Lower lobe of right lung (tissue), 2 donors: ENCODE data around the gene FGF22. TPM values are rescaled to one million over a fixed set of nuclear protein-coding genes. Genes with fewer than 3 reads are reported as not detected.

ENCODE experiments used
- ATAC-seq, 2 donors: fragments of 200-7000 bp; cut with Tn5 transposase; one replicate each; pipeline ENCODE4 v1.9.1; 2020 to 2022; ENCODE audit warnings: mild to moderate bottlenecking in 2 of 2, moderate library complexity in 2 of 2
- DNase-seq: peaks from one replicate; pipeline ENCODE4 v3.0.0-alpha.2; 2020
- H3K27ac ChIP-seq: fragments of 200-600 bp; one replicate; pipeline ENCODE4 v1.8.0; 2022
- H3K27me3 ChIP-seq: fragments of 200-600 bp; one replicate; pipeline ENCODE4 v1.8.0; 2022; ENCODE audit warnings: low read depth
- H3K36me3 ChIP-seq: fragments of 200-600 bp; one replicate; pipeline ENCODE4 v1.8.0; 2022; ENCODE audit warnings: mild to moderate bottlenecking
- H3K4me1 ChIP-seq: fragments of 200-600 bp; one replicate; pipeline ENCODE4 v1.8.0; 2022
- H3K4me3 ChIP-seq: fragments of 200-600 bp; one replicate; pipeline ENCODE4 v1.8.0; 2022; ENCODE audit warnings: mild to moderate bottlenecking
- H3K9me3 ChIP-seq: fragments of 200-600 bp; one replicate; pipeline ENCODE4 v1.8.0; 2022
- intact Hi-C: fragments of 100-400 bp; cut with DNase I; formaldehyde crosslinking; loops from one replicate; pipeline ENCODE4 v1.11.0; 2022
- total RNA-seq: library from RNA; stranded (reverse); fragmentation: NEBNext Ultra II Directional; extraction: Animal tissue kit (Norgen Biotek cat#: 25700); gene quantifications from one replicate; pipeline ENCODE4 v1.2.1, GENCODE V29; 2021
- TF ChIP-seq, protein P1 (sequence below): fragments of 200-600 bp; IDR thresholded peaks from one replicate; pipeline ENCODE4 v1.8.0; 2022; ENCODE audit warnings: antibody characterized with exemption, mild to moderate bottlenecking
- donor health status: DM: no; HTN: yes; CAD: no; lungs with severe emphysema.

The FGF22 gene
- total RNA-seq, 1 donor from 2014 or later, result 0.65 TPM

DNA sequence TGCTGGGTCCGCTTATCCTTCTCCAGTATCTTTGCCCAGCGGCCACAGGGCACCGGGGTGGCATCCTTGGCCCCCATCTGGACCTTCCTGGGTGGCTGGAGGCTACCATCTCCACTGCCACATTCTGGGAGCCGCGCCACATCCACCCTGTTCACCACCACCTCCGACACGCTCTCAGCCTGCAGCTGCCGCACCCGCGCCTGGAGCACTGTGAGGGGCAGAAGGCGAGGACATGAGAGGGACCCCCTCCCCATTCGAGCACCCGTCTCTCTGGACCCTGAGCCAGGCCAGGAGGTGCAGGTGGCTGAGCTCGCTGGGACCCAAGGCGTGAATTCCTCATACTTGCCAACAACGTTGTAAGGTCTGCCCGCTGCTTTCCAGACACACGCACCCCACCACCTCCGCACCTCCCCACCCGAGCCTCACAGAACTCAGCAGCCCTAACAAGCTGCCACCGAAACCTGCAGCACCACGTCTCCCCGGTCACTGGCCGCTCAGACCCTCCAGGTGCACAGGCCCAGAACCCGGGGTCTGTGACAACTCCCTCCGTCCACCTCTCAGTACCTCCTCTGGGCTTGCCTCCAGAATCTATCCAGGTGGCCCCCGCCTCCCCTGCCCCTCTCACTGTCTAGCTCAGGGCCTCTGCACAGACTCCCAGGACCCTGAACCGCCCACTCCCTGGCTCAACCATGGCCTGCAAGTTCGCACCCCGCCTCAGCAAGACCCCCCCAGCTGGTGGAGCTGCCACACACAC is 9.5 kb upstream of the FGF22 start:
- DNase-seq (no peak), ATAC-seq (no peak)
- Histone ChIP-seq H3K4me3 (no peak overlapping the region), H3K36me3 (peaks cover 46% of the 10 kb centered on the region), H3K27me3 (no peaks in the 10 kb centered on the region), H3K27ac (no peak overlapping the region), H3K9me3 (no peaks in the 10 kb centered on the region), H3K4me1 (peaks cover 20% of the 10 kb centered on the region)
- TF ChIP-seq, protein P1, sequence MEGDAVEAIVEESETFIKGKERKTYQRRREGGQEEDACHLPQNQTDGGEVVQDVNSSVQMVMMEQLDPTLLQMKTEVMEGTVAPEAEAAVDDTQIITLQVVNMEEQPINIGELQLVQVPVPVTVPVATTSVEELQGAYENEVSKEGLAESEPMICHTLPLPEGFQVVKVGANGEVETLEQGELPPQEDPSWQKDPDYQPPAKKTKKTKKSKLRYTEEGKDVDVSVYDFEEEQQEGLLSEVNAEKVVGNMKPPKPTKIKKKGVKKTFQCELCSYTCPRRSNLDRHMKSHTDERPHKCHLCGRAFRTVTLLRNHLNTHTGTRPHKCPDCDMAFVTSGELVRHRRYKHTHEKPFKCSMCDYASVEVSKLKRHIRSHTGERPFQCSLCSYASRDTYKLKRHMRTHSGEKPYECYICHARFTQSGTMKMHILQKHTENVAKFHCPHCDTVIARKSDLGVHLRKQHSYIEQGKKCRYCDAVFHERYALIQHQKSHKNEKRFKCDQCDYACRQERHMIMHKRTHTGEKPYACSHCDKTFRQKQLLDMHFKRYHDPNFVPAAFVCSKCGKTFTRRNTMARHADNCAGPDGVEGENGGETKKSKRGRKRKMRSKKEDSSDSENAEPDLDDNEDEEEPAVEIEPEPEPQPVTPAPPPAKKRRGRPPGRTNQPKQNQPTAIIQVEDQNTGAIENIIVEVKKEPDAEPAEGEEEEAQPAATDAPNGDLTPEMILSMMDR, result no peak
- intact Hi-C loops, result no loop called here

DNA sequence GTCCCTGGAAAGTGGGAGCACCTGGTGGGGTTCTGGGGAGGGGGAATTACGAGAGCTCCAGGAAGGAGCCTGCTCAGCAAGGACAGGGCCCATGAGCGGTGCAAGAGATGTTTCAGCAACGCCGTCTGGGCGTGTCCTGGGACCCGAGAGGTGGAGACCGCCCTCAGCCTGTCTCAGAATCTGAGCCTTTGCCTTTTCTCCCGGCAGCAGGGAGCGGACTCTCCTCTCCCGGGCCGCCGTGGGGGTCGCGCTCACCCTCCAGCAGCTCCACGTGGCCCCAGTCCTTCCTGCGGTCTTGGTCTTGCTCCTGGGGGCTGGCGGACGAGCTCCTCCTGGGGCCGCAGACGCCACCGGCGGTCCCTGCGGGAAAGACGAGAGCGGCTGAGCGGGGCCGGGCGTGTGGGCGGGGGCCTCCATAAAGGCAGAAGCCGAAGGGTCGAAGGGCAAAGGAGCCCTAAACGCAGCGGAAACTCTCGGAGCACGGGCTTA is 7.1 kb upstream of the FGF22 start:
- intact Hi-C loops, result no loop called here
- DNase-seq, result peak; percentile 73
- peak overlapping the region; percentile 72 for H3K27ac ChIP-seq

DNA sequence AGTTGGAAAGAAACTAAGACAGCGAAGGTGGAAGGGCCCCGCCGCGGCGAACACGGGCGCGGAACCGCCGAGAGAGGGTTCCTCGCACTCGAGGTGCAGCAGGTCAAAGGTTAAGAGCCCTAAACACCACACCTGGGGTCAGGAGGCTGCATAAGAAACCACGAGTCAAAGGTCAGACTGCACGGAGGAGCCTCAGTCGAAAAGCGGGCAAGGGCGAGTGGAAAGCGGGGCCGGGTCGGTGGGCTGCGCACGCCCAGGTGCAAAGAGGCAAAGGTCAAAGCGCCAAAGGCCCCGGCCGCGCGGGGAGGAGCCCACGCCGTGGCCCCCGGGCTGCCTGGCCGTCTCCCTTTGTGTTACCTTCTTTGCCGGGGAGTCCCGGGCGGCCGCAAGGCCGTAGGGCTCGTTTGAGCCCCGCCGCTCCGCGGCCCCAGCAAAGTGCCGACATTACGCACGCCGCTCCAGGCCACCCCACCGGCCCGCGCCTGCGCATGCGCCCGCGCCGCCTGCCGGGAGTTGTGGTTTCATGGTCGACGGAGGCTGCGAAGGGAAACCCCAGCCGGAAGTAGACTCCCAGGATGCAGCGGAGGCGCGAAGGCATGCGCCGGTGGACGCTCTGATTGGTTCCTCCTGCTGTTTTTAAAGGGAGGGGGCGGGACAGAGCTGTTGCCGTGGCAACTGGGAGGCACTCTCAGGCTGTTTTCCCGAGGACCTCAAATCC is 6.5 kb upstream of the FGF22 start, which contains the start of gene POLRMT:
TSS of gene POLRMT (minus strand) at position 470 of the 718 bp plus-strand sequence. CDS start at position 445, 25 bp downstream.
- Histone ChIP-seq H3K36me3 (peaks cover 28% of the 10 kb centered on the region), H3K9me3 (no peaks in the 10 kb centered on the region), H3K4me1 (peaks cover 20% of the 10 kb centered on the region), H3K4me3 (peak within 1 kb of the TSS; percentile 91), H3K27ac (peak within 1 kb of the TSS; percentile 73), H3K27me3 (no peaks in the 10 kb centered on the region)
- DNase-seq, result peak; percentile 99
- peak; percentile 97 to 98 for ATAC-seq
- TF ChIP-seq, protein P1, result no peak
- intact Hi-C loops, result no loop called here

More for the DNA sequence above, 7.1 kb upstream of the FGF22 start:
- H3K4me1 ChIP-seq, result peaks cover 20% of the 10 kb centered on the region
- no peaks in the 10 kb centered on the region for H3K27me3 ChIP-seq
- TF ChIP-seq, protein P1, result no peak
- peaks cover 34% of the 10 kb centered on the region for H3K36me3 ChIP-seq
- peak; percentile 18 to 33 for ATAC-seq
- peak overlapping the region; percentile 91 for H3K4me3 ChIP-seq
- no peaks in the 10 kb centered on the region for H3K9me3 ChIP-seq

DNA sequence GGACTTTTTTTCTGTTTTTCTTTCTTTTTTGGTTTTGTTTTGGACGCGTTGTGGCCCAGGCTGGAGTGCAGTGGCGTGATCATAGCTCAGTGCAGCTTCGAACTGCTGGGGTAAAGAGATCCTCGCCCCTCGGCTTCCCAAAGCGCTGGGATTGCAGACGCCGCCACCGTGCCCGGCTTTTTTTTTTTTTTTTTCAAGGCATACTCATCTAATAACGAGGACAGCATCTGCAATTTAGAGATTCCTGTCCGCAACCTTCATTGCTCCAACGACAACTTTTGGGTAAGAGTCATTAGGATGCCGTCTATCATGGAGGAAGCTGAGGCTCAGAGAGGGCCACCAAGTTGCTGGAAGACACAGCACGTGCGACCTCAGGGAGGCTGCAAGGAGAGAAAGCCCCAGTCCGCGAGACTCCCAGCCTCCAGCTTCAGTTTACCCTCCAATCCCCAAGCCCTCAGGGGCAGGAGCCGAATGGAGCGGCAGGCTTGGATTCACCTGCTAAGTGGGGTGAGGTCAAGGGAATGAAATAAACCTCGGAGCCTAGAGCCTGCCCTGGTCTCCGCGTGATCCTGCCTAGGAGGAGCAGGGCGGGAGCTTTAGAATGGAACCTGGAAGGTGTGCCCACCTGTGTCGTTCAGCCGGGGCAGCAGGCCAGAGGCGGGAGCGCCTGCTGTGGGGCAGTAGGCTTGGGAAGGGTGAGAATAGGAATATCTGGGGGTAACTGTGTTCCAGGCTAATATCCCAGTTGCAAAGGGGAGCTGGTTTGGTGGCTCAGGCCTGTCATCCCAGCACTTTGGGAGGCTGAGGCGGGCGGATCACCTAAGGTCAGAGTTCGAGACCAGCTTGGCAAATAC is 5.7 kb upstream of the FGF22 start:
- H3K27ac ChIP-seq, result peak overlapping the region; percentile 73
- DNase-seq (no peak), ATAC-seq (peak in 1 of 2 donors; percentile 2)
- no peaks in the 10 kb centered on the region for H3K27me3 ChIP-seq
- H3K4me1 ChIP-seq, result peaks cover 26% of the 10 kb centered on the region
- peak overlapping the region; percentile 91 for H3K4me3 ChIP-seq
- TF ChIP-seq, protein P1, result no peak
- H3K9me3 ChIP-seq, result no peaks in the 10 kb centered on the region
- peaks cover 20% of the 10 kb centered on the region for H3K36me3 ChIP-seq
- intact Hi-C loops, result no loop called here
